ES-I3 (cell line): ENCODE measurements around the gene BTG1.
"Not testable (repeated sequence)": the region's sequence is repeated elsewhere in the genome, so short reads cannot be mapped to it uniquely, and the experiment has no call there.

Experiments used
- H3K36me3 ChIP-seq: 2 replicates; pipeline ENCODE4 v1.6.1; 2013; ENCODE audit warnings: mild to moderate bottlenecking, low read length, control low read depth, moderate library complexity; ENCODE audit not compliant: insufficient read depth
- H3K4me1 ChIP-seq: 2 replicates; pipeline ENCODE4 v1.6.1; 2013; ENCODE audit warnings: mild to moderate bottlenecking, control low read depth, low read length; ENCODE audit not compliant: insufficient read depth
- H3K9ac ChIP-seq: 2 replicates; pipeline ENCODE4 v1.6.1; 2013; ENCODE audit warnings: low read depth, mild to moderate bottlenecking, low read length, moderate library complexity
- H3K9me3 ChIP-seq: 2 replicates; pipeline ENCODE4 v1.6.1; 2013; ENCODE audit warnings: mild to moderate bottlenecking, low read length, moderate library complexity; ENCODE audit not compliant: control insufficient read depth, insufficient read depth

BTG1 gene

GRCh38 chr12:92110083-92110640 is 35.5 kb downstream of the BTG1 start:
- no peaks in the 10 kb centered on the region for H3K9me3 ChIP-seq
- H3K4me1 ChIP-seq, result peaks cover 38% of the 10 kb centered on the region
- no peaks in the 10 kb centered on the region for H3K36me3 ChIP-seq
- H3K9ac ChIP-seq, result no peak overlapping the region

DNA sequence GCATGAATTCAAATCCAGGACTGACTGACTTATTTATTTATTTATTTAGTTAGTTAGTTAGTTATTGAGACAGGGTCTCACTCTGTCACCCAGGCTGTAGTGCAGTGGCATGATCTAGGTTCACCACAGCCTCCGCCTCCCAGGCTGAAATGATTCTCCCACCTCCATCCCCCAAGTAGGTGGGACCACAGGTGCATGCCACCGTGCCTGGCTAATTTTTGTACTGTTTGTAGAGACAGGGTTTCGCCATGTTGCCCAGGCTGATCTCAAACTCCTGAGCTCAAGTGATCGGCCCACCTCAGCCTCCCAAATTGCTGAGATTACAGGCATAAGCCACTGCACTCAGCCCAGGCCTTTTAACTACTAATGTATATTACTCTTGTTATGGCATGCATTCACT is 36.0 kb downstream of the BTG1 start:
- Histone ChIP-seq H3K4me1 (peaks cover 38% of the 10 kb centered on the region), H3K36me3 (no peaks in the 10 kb centered on the region), H3K9ac (no peak overlapping the region), H3K9me3 (no peaks in the 10 kb centered on the region)

- Histone ChIP-seq H3K9ac (no peak overlapping the region), H3K4me1 (peaks cover 38% of the 10 kb centered on the region), H3K36me3 (no peaks in the 10 kb centered on the region), H3K9me3 (no peaks in the 10 kb centered on the region)
These were observed 37.0 kb downstream of the BTG1 start for GRCh38 chr12:92108651-92109050.

DNA sequence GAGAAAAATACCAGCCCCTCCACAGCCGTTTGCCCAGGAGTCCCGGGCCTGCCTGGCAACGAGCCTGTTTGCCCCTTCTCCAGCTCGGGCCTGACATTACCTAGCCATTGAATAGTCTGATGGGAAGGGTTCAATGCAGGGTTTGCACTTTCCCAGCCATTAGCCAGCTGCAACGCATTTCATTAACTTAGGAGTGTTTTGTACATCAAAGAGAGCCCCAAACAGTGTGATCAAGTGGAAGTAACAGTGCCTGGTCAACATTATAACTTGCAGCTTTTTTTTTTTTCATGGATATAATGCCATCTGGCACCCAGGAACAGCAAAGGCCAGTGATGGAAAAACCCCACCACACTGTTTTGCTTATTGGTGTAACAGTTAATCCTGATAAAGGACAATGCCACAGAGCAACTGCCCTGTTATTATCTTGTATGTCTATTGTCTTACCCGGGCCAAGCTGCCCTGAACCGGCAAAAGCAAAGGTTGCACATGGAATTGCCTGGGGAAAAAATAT is 38.0 kb downstream of the BTG1 start:
- H3K4me1 ChIP-seq, result peaks cover 38% of the 10 kb centered on the region
- H3K9ac ChIP-seq, result no peak overlapping the region
- H3K36me3 ChIP-seq, result no peaks in the 10 kb centered on the region
- H3K9me3 ChIP-seq, result no peaks in the 10 kb centered on the region

DNA sequence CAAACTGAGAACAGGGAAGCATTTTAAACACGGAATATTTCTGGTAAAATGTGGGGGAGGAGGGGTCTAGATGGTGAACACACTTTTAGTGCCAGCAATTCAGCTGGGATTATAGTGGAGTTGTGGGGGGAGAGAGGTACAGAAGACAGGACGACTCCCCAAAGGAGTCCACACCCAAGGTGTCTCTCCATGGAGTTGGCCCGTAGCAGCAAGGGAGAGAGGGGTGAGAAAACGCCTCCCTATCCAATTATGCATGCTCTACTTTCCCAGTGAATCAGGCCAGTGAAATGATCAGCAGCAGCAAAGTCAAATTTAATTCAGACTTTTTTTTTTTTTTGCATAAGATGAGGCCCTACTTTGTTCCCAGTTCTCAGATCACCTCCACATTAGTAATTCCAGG is 38.6 kb downstream of the BTG1 start:
- Histone ChIP-seq H3K9ac (no peak overlapping the region; the same call in 1 of the 2 replicates), H3K36me3 (no peaks in the 10 kb centered on the region), H3K9me3 (no peaks in the 10 kb centered on the region), H3K4me1 (peaks cover 38% of the 10 kb centered on the region)

GRCh38 chr12:92105676-92106075 is 40.0 kb downstream of the BTG1 start:
- H3K36me3 ChIP-seq, result no peaks in the 10 kb centered on the region
- H3K9me3 ChIP-seq, result no peaks in the 10 kb centered on the region
- no peak overlapping the region for H3K9ac ChIP-seq
- peaks cover 37% of the 10 kb centered on the region for H3K4me1 ChIP-seq

- Histone ChIP-seq H3K4me1 (peaks cover 33% of the 10 kb centered on the region), H3K9ac (no peak overlapping the region), H3K9me3 (no peaks in the 10 kb centered on the region), H3K36me3 (no peaks in the 10 kb centered on the region)
These were observed 40.5 kb downstream of the BTG1 start for GRCh38 chr12:92105110-92105509.

DNA sequence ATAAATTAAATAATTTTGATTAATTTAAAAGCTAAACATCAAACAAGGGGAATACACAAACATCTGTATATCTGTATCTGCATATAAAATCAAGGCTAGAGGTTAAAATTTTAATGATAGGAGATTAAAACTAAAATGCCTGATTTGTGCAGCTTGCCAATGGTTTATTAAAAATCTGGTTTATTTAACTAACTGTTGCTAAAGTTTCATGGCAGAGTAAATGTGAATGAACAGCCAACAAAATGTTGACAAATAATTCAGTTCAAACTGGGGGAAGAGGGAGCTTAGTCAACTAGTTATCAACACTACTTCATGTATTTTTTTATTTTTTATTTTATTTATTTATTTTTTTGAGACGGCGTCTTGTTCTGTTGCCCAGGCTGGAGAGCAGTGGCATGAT is 43.0 kb downstream of the BTG1 start:
- Histone ChIP-seq H3K9ac (no peak overlapping the region), H3K4me1 (peaks cover 10% of the 10 kb centered on the region), H3K9me3 (no peaks in the 10 kb centered on the region), H3K36me3 (no peaks in the 10 kb centered on the region)

DNA sequence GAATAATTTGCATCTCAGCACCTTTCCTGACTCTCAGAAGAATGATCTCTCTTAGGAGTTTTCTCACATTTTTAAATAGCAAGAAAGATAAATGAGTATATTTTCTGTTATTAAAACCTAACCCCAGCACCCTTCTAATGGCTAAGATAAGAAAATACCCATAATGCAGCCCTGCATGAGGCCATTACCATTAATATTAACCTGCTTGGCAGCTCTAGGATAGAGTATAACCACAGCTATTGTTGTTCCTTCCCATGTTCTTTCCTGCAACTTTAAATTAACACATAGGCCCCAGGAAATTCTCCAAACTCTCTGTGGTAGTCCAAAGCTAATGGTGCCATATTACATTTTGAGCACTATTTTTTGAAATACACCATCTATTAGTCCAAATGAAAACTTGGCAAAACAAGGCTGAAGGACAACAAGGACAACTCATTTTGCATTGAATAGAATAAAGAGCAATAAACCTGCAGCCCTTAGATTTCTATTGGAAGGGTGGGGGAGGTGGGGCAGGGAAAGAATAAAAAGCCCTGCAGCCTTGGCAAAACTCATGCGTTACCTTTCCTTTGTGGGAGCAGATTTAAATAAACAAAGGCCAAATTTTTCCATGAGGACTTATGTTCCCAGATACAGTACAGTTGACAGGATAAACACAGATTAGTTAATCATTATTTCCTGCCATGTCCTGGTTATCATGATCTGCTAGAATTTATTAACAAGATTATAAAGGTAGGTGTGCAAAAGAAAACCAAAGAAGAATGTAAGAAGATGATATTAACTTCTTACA is 46.9 kb downstream of the BTG1 start:
- Histone ChIP-seq H3K36me3 (no peaks in the 10 kb centered on the region), H3K9me3 (no peaks in the 10 kb centered on the region), H3K4me1 (peaks cover 10% of the 10 kb centered on the region; the same call in 1 of the 2 replicates), H3K9ac (no peak overlapping the region)

GRCh38 chr12:92096346-92097136 is 49.1 kb downstream of the BTG1 start:
- peaks cover 10% of the 10 kb centered on the region; the same call in 1 of the 2 replicates for H3K4me1 ChIP-seq
- no peaks in the 10 kb centered on the region for H3K36me3 ChIP-seq
- H3K9ac ChIP-seq, result no peak overlapping the region
- H3K9me3 ChIP-seq, result no peaks in the 10 kb centered on the region

- no peak overlapping the region for H3K9ac ChIP-seq
- H3K9me3 ChIP-seq, result no peaks in the 10 kb centered on the region
- H3K36me3 ChIP-seq, result no peaks in the 10 kb centered on the region
- peaks cover 10% of the 10 kb centered on the region; the same call in 1 of the 2 replicates for H3K4me1 ChIP-seq
These were observed 50.9 kb downstream of the BTG1 start for GRCh38 chr12:92094751-92095161.

DNA sequence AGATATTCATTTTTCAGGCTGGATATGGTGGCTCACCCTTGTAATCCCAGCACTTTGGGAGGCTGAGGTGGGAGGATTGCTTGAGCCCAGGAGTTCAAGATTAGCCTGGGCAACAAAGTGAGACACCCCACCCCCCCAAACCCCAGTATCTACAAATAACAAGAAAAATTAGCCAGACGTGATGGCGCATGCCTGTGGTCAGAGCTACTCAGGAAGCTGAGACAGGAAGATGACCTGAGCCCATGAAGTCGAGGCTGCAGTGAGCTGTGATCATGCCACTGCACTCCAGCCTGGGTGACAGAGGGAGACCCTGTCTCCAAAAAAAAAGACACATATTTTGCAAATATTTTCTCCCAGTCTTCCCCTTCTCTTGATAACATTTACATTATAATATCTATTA is 51.3 kb downstream of the BTG1 start:
- not testable (repeated sequence) for H3K36me3 ChIP-seq, H3K9me3 ChIP-seq, H3K9ac ChIP-seq
- H3K4me1 ChIP-seq, result peaks cover 10% of the 10 kb centered on the region; the same call in 1 of the 2 replicates
